HG03521 (cell line): Measurements from ENCODE around the gene LCN10.

ENCODE experiments used
- ATAC-seq: cut with Tn5 transposase; IDR thresholded peaks from one replicate; pipeline ENCODE4 v1.9.1; 2021; ENCODE audit warnings: mild to moderate bottlenecking, moderate library complexity; ENCODE audit not compliant: unreplicated experiment

LCN10 gene

DNA sequence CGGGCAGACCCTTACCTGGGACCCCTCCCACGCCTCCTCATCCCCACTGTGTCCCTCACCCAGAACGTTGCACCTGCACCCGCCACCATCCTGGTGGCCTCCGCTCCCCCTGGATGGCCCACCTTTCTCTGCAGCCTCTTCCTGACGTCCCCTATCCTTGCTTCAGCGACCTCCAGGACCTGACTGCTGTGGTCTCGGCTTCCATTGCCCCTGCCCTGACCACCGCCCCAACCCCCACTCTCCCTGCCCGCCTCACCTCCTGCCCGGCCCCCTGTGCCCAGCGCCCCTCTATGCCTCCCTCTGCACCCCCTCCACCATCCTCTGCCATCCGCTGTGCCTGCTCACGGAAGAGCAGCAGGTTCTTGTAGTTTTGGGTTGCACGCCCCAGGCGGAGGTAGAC, 2.2 kb downstream of the LCN10 start:
- ATAC-seq, result no peak

DNA sequence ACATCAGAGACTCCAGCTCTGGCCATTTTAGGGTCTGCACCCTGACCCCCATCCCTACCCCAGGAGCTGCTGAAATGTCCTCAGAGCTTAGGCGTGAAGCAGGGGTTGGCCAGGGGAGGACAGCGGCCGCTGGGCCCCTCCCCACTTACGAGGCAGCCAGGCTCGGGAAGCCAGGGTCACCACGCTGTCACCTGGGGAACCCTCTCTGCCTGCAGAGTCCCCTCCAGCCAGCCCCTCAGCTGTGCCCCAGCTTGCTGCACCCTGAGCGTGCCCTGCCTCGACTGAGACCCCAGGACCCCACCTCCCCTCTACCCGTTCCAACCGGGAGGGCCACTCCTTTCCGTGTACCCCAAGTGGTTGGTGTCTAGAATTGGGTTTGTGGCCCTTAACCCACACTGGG, 2.7 kb downstream of the LCN10 start:
- ATAC-seq, result no peak

DNA sequence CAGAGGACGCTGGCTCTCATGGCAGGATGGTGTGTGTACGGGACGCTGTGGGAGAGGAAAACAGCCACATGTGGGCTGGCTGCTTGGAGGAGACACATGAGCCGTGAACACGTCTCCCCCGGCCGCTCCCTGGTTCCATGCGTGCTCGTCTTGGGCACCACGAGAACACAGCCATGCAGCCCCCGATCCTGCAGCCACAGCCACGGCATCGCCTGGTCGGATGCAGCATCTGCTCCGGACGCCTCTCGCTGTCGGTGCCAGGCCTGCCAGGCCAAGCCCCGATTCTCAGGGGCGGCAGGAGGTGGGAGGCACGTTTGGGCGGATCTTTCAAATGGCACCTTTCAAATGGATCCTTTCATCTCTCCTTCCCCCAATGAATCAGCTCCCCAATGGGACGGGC, 3.2 kb downstream of the LCN10 start:
- ATAC-seq, result no peak

- no peak for ATAC-seq
These were observed 3.8 kb downstream of the LCN10 start for GRCh38 chr9:136738960-136739359.

DNA sequence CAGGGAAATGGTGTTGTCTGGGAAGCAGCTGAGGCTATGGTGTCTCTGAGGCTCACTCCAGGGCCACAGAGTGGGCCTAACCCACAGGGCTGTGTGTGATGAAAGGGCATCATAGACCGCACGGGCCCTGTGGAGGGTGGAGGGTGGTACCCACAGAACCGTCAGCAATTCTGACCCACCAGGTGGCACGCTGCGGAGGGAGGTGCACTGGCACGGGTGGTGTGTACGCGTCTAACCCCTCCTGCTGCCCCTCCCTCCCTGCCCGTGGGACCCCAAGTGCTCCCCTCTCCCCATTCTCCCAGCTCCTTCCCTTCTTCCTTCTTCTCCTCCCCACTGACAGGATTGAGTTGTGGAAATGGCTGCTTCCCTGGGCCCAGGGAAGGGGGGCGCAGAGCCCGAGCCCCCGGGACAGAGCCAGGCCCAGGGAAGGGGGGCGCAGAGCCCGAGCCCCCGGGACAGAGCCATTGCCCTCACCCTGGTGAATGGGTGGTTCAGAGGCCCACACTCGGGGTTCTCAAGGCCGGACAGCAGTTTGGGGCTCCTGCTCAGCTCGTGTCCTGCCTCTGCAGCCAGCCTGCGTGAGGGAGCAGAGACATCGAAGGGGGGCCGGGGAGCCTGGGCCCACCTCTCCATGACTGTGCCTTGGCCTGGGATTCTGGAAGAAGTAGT, 6.8 kb downstream of the LCN10 start:
- ATAC-seq, result no peak

DNA sequence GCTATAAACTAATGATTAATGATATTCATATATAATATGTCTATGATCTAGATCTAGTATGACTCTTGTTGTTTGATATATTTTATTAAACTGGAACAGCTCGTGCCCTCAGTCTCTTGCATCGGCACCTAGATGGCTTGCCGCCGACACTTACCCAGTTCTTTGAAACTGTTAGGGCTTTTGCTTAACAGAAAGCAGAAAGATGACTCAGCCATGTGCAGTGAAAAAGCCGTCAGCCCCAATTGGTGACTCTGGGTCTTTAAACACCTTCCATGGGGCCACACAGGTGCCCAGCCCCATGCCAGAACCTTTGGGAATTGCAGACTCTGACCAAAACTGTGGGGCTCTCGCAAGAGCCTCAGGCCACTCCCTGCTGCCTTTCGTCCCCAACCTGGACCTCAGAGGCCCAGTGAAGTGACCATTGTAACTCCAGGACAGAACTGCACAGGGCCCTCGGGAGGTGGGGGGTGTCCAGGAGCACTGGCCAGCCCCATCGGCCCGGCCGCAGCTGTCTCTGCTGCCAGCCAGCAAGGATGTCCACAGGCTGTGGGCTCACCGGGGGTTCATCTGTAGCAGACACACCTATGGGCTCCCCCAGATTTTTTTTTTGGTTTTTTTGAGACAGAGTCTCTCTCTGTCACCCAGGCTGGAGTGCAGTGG, 7.8 kb downstream of the LCN10 start:
- ATAC-seq, result no peak

DNA sequence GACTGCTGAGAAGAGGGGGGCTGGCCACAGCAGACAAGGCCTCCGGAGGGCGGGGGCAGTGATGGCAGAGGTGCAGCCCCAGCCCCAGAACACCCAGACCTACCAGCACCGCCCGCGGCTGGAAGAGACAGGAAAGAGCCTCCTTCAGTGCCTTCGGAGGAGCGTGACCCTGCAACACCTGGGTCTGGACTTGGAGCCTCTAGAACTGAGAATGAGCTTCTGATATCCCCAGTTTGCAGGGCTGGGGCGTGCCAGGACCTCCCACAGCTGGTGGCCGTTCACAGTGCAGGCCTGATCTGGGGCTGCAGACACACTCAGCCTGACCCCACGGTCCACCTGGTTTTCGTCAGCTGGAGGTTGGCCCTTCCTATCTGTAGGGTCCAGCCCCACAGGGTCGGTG, 9.1 kb downstream of the LCN10 start:
- ATAC-seq, result no peak

DNA sequence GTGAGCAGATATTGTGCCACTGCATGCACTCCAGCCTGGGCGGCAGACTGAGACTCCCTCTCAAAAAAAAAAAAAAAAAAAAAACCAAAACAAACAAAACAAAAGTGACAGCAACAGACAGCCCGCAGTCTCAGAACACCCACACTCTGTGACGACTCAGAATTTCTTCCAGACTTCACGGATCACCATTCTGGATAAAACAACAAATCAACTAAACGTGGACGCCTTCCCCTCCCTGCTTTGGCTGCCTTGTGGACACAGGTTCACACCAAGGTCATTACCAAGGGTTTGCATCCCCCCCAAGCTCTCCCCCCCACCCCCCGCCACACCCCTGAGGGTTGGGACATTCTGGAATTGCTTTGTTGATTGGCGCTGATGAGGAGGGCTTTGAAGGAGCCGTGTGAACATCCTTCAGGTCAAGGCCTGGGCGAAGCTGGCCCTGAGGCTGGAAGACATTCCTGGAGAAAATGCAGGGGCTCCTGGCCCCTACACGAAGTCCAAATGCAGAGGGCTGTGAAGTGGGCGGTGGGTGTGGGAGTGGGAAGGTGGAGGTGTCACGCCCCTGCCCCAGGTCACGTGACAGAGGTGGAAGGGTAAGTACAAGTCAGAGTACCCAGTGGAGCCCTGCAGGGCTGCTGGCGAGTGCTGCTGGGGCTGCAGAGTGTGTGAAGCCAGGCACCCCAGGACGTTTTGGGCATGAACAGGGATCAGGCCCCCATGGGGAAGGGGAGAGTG, 10.1 kb downstream of the LCN10 start:
- no peak for ATAC-seq

DNA sequence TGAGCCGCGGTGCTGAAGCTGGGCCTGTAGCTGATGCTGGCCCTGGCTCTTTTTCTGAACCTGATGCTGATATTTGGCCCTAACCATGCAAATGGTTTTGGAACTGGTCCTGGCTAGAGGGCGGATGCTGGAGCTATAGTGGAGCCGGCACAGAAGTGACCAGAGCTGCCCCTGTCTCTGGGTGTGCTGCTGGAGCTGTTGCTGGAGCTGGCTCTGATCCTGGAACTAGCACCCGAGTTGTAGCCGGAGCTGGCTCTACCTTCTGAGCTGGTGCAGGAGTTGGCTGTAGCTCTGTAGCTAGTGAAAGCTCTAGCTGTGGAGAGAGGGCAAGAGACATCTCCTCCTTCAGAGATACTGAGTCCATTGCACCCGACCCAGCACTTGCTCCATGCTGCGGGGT, 12.8 kb downstream of the LCN10 start:
- ATAC-seq, result no peak

DNA sequence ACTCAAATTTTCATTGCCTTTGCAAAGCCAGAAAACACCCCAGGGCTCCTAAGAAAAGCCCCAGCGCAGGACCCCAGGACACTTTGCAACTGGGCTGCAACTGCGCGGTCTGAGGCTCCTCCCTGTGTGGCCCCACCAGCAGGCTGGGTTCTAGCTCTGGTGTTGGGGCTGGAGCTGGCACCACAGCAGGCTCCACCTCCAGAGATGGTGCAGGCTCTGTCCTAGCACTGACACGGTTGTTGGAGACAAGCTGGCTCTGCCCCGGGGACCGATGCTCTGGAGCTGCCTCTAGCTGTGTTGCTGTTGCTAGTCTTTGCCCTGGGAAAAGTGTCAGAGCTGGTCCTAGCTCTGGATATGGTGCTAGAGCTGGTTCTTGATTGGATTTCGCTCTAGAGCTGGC, 13.6 kb downstream of the LCN10 start:
- no peak for ATAC-seq

DNA sequence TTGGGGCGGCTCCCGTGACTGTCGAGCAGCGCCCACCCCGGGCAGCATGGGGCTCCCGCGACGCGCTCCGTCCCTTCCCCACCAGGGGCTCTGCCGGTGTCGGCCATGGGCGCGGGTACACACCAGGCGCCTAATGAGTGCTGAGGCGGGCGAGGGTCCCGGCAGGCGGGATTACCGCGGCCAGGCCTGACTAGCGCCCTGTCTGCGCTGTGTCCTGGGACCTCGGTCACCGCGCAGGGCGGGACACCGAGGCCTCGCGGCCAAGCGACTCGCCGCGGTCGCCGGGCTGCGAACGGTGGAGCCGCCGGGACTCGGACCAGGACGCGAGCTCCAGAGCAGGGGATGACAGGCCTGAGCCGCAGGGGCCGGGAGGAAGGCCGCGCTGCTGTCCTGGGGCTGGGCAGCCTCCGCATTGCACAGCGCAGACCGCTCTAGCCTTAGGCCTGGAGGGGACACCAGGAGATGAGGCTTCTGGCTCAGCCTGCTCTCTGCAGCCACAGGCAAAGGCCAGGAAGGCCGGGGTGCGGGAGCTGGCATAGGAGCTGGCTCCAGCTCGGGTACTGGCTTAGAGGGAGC, 14.1 kb downstream of the LCN10 start:
- ATAC-seq, result peak; percentile 22

- ATAC-seq, result peak; percentile 72
These were observed 14.6 kb downstream of the LCN10 start for GRCh38 chr9:136728080-136728547.

DNA sequence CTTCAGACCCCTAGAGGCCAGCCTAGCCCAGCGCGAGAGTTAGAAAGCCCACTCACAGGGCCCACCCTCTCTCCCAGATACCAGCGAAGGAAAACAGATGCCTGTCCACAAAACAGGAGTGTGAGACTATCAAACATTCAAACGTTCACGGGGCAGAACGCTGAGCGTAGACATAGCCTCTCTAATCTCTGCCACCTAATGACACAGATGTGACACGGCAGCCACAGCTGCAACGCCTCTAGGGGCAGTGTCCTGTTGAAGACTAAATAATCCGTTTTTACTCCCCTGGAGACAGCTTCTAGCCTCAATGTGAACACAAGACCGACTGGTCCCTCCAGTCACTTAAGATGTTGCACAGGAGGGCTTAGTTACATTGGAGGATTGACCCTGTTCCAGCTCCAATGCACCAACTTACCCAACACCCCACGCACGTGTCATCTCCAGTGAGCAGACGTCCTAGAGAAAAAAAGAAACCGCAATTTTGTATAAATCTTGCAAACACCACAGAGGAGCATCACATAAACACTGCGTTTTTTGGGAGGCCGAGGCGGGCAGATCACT, 16.0 kb downstream of the LCN10 start:
- ATAC-seq, result no peak

DNA sequence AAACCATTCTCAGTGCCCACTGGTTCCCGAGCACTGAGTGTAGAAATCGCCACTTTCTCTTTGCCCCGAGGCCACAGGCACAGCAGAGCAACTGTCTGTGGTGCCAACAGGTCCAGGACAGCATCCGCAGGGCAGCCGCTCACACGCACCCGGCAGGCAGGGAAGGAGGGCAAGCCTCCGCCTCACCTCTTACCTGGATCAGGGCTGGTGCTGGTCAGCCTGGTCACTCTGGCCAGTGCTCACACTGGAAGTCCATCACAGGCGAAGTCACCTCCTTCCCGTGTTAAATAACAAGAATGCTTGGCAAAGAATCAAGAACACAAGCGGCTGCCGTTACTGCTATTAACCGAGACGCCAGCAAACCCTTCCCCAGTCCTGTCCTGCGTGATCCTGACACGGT, 16.6 kb downstream of the LCN10 start:
- ATAC-seq, result no peak

DNA sequence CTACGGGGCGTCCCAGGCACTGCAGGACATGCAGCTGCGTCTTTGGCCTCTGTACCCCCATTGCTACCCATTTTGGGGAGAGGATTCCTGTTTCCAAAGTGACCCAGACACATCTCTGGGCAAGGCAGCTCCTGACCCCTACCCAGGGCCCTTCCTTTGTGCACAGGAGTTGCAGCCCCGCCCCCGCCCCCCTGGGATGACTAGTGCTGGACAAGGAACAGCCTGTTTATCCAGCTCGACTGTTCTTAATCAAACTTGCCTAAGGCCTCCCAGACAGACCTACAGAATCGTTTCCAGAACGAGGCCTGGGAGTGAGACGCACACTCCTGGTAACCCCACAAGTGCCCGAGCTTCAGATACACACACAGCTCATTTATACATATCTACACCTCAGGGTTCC, 17.1 kb downstream of the LCN10 start:
- ATAC-seq, result no peak

DNA sequence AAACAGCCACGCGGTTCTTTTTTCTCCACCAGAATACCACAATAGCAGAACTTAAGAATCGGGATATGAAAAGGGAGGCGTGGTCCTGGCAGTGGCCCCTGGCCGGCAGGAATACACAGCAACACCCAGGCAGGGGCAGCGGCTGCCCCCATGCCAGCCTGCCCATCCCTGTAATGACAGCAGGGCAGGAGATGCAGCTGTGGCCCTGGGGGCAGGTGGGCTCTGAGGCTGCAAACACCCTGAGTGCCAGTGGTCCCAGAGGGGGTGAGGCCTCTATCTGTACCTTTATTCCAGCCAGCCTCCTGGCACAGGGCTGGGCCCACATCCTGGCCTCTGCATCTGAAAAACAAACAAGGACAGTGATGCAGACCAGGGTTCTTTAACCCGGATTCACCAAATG, 18.0 kb downstream of the LCN10 start:
- ATAC-seq, result no peak

GRCh38 chr9:136723989-136724388, 18.8 kb downstream of the LCN10 start:
- no peak for ATAC-seq

DNA sequence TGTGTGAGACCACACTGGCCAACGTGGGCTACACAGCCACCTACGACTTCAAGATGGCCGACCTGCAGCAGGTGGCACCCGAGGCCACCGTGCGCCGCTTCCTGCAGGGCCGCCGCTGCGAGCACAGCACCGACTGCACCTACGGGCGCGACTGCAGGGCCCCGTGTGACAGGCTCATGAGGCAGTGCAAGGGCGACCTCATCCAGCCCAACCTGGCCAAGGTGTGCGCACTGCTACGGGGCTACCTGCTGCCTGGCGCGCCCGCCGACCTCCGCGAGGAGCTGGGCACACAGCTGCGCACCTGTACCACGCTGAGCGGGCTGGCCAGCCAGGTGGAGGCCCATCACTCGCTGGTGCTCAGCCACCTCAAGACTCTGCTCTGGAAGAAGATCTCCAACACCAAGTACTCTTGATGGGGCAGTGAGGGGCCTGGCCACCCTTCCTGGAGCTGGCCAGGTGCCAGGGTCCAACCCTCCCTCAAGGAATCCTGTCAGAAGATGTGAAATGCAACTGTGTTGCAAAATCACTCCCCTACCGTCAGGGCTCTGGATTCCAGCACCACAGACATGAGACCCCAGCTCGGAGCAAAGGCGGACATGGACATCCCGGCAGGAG, 19.3 kb downstream of the LCN10 start:
- ATAC-seq, result no peak

DNA sequence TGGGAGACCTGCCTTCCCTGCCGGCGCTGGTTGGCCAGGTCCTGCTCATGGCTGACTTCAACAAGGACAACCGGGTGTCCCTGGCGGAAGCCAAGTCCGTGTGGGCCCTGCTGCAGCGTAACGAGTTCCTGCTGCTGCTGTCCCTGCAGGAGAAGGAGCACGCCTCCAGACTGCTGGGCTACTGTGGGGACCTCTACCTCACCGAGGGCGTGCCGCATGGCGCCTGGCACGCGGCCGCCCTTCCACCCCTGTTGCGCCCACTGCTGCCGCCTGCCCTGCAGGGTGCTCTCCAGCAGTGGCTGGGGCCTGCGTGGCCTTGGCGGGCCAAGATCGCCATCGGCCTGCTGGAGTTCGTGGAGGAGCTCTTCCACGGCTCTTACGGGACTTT, 19.8 kb downstream of the LCN10 start:
- no peak for ATAC-seq

GRCh38 chr9:136722093-136722968, 20.4 kb downstream of the LCN10 start:
- no peak for ATAC-seq
